Erythroblast (primary cell): ENCODE results near the gene PDIA2.

Experiments
- GATA1 ChIP-seq: IDR thresholded peaks from 2 replicates; pipeline ENCODE4 v1.6.1; 2011; ENCODE audit warnings: low read depth, mild to moderate bottlenecking, control low read depth, low read length, moderate library complexity
- POLR2A ChIP-seq: IDR thresholded peaks from 2 replicates; pipeline ENCODE4 v1.6.1; 2011; ENCODE audit warnings: mild to moderate bottlenecking, low read length

DNA sequence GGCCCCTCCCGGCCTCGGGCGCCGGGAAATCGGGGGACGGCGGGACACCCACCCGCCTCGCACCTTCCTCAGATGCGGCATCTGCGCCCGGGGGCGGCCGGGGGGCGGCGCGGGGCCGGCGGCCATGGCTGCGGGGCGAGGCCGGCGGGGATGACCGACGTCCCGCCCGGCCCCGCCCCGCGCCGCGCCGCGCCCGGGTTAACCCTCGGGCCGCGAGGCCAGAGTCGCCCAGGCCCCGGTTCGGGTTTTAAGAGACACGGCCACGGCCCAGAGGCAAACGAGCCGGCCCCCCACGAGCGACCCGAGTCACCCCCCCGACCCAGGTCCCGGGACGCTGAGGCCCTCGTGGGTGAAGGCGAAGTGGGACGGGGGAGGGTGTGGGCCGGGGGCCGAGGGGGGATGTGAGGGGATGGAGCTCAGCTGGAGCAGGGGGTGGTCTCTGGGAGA, 7.2 kb upstream of the PDIA2 start, which contains the start of gene RGS11:
- TF ChIP-seq POLR2A: no peak
- no peak for TF ChIP-seq GATA1
